Tibial nerve (tissue), 4 donors: Measurements from ENCODE around the gene IKBKE.

Experiments
- CTCF ChIP-seq, 5 experiments: fragments of 200-600 bp in 3 of 5; fragments of 450-650 bp in 2 of 5; sonication (generic) in 3 of 5; IDR thresholded peaks; one replicate each; pipeline ENCODE4 v1.5.1; 2016 to 2019; ENCODE audit warnings: antibody characterized with exemption in 5 of 5, mild to moderate bottlenecking in 3 of 5, moderate library complexity in 2 of 5
- EP300 ChIP-seq, 2 donors: sonication (generic); formaldehyde crosslinking; IDR thresholded peaks; one replicate each; pipeline ENCODE4 v1.6.1; 2017; ENCODE audit warnings: antibody characterized with exemption in 2 of 2, mild to moderate bottlenecking in 1 of 2

- no peak for TF ChIP-seq EP300 (IDR thresholded peaks at IDR 0.05)
- no peak for TF ChIP-seq CTCF (IDR thresholded peaks at IDR 0.05)
Measured at GRCh38 chr1:206506405-206507283, 36.4 kb downstream of the IKBKE start.
